Right ventricle myocardium superior (tissue), 1 donor: ENCODE data around the gene HEPACAM2. TPM values are rescaled to one million over a fixed set of nuclear protein-coding genes. Genes with fewer than 3 reads are reported as not detected.
A peak's percentile ranks its signal among the peaks of the same experiment; 100 is the strongest.

Experiments
- ATAC-seq: fragments of 200-7000 bp; cut with Tn5 transposase; one replicate; pipeline ENCODE4 v1.9.1; 2020; ENCODE audit warnings: mild to moderate bottlenecking; ENCODE audit not compliant: poor library complexity
- DNase-seq: peaks from one replicate; pipeline ENCODE4 v3.0.0-alpha.2; 2020
- intact Hi-C: fragments of 100-400 bp; cut with DNase I; formaldehyde crosslinking; loops from one replicate; pipeline ENCODE4 v1.11.2; 2022
- long read RNA-seq: library from polyadenylated mRNA; unstranded; transcript quantifications from one replicate; pipeline ENCODE4 v2.0.0, GENCODE V29; 2021
- total RNA-seq: library from RNA; stranded (reverse); fragmentation: NEBNext Ultra II Directional; extraction: Animal tissue kit (Norgen Biotek cat#: 25700); gene quantifications from one replicate; pipeline ENCODE4 v1.2.1, GENCODE V29; 2021
- donor health status: DM: no; HTN: yes; CAD: no; lungs with severe emphysema.

HEPACAM2 gene
- total RNA-seq, result not detected
- long read RNA-seq, result 0 reads

- intact Hi-C loops, result no loop called here
- no peak for ATAC-seq
Measured at GRCh38 chr7:93226310-93226709, at the start of gene HEPACAM2. Gene HEPACAM2, minus strand, starts transcription at chr7:93226469.

GRCh38 chr7:93265220-93265619 lies 39.0 kb upstream of the HEPACAM2 start:
- intact Hi-C loops, result no loop called here
- DNase-seq (no peak), ATAC-seq (no peak)

More at GRCh38 chr7:93226310-93226709, at the start of gene HEPACAM2:
- no peak for DNase-seq

- DNase-seq (no peak), ATAC-seq (no peak)
- intact Hi-C loops, result no loop called here
Measured at GRCh38 chr7:93262535-93262934, 36.3 kb upstream of the HEPACAM2 start.

GRCh38 chr7:93258661-93259060 lies 32.4 kb upstream of the HEPACAM2 start:
- DNase-seq (no peak), ATAC-seq (no peak)
- intact Hi-C loops, result no loop called here

- intact Hi-C loops, result no loop called here
- no peak for DNase-seq
- ATAC-seq, result no peak
Measured at GRCh38 chr7:93249491-93250148, 23.4 kb upstream of the HEPACAM2 start.

GRCh38 chr7:93245525-93246432 lies 19.5 kb upstream of the HEPACAM2 start:
- DNase-seq (no peak), ATAC-seq (no peak)
- intact Hi-C loops, result no loop called here

GRCh38 chr7:93242106-93242505 lies 15.8 kb upstream of the HEPACAM2 start:
- DNase-seq (no peak), ATAC-seq (no peak)
- intact Hi-C loops, result no loop called here

- ATAC-seq, result no peak
- no peak for DNase-seq
- intact Hi-C loops, result no loop called here
Measured at GRCh38 chr7:93239824-93240223, 13.6 kb upstream of the HEPACAM2 start.

- no peak for DNase-seq
- ATAC-seq, result no peak
- intact Hi-C loops, result no loop called here
Measured at GRCh38 chr7:93238748-93239147, 12.5 kb upstream of the HEPACAM2 start.

- intact Hi-C loops, result no loop called here
- DNase-seq (no peak), ATAC-seq (no peak)
Measured at GRCh38 chr7:93238131-93238530, 11.9 kb upstream of the HEPACAM2 start.

- no peak for ATAC-seq
Measured at GRCh38 chr7:93235541-93235940, 9.3 kb upstream of the HEPACAM2 start.

GRCh38 chr7:93232673-93233018 lies 6.4 kb upstream of the HEPACAM2 start:
- intact Hi-C loops, result no loop called here
- DNase-seq, result no peak
- ATAC-seq, result no peak

More at GRCh38 chr7:93235541-93235940, 9.3 kb upstream of the HEPACAM2 start:
- no peak for DNase-seq
- intact Hi-C loops, result no loop called here

GRCh38 chr7:93231799-93232672 lies 5.8 kb upstream of the HEPACAM2 start, which contains the start of gene VPS50:
Gene VPS50, plus strand, starts transcription at chr7:93232366. Its CDS starts 102 bp downstream, at chr7:93232468.
- intact Hi-C loops, result no loop called here
- DNase-seq (peak; percentile 95), ATAC-seq (peak; percentile 100)

GRCh38 chr7:93231259-93231658 lies 5.0 kb upstream of the HEPACAM2 start:
- ATAC-seq, result no peak
- DNase-seq, result no peak
- intact Hi-C loops, result no loop called here

- ATAC-seq (no peak), DNase-seq (no peak)
- intact Hi-C loops, result no loop called here
Measured at GRCh38 chr7:93228302-93228701, 2.0 kb upstream of the HEPACAM2 start.

- intact Hi-C loops, result no loop called here
- DNase-seq, result no peak
- ATAC-seq, result no peak
Measured at GRCh38 chr7:93219868-93220267, 6.4 kb downstream of the HEPACAM2 start.

GRCh38 chr7:93218997-93219827 lies 7.1 kb downstream of the HEPACAM2 start:
- ATAC-seq, result no peak
- DNase-seq, result no peak
- intact Hi-C loops, result no loop called here

GRCh38 chr7:93212881-93213280 lies 13.4 kb downstream of the HEPACAM2 start:
- DNase-seq, result no peak
- ATAC-seq, result no peak
- intact Hi-C loops, result no loop called here
